GM12891 (cell line): ENCODE results near the gene NOSIP.

Experiments
- POLR2A ChIP-seq: IDR thresholded peaks from 2 replicates; pipeline ENCODE4 v1.6.1; 2011; ENCODE audit warnings: low read depth, low read length, control low read depth
- POLR2AphosphoS5 ChIP-seq: IDR thresholded peaks from 2 replicates; pipeline ENCODE4 v1.6.1; 2011; ENCODE audit warnings: low read depth, low read length, control low read depth
- POU2F2 ChIP-seq: IDR thresholded peaks from 2 replicates; pipeline ENCODE4 v1.6.1; 2011; ENCODE audit warnings: low read depth, mild to moderate bottlenecking, control low read depth, low read length, moderate library complexity
- SPI1 ChIP-seq: IDR thresholded peaks from 2 replicates; pipeline ENCODE4 v1.6.1; 2011; ENCODE audit warnings: low read depth, low read length, control low read depth
- TAF1 ChIP-seq: IDR thresholded peaks from 2 replicates; pipeline ENCODE4 v1.6.1; 2011; ENCODE audit warnings: low read depth, low read length, control low read depth

GRCh38 chr19:49588365-49589122, 8.2 kb upstream of the NOSIP start:
- TF ChIP-seq POLR2A (no peak), POLR2AphosphoS5 (no peak), TAF1 (no peak), POU2F2 (no peak), SPI1 (no peak)
